Tibial nerve (tissue), 3 donors: ENCODE results near the gene NUFIP2.

Experiments used
- POLR2A ChIP-seq, 2 donors: fragments of 450-650 bp; IDR thresholded peaks; one replicate each; pipeline ENCODE4 v1.6.1; 2017; ENCODE audit warnings: antibody characterized with exemption in 2 of 2, mild to moderate bottlenecking in 2 of 2, moderate library complexity in 2 of 2
- TF ChIP-seq, protein P1 (sequence below), 5 experiments: fragments of 200-600 bp in 3 of 5; fragments of 450-650 bp in 2 of 5; sonication (generic) in 3 of 5; IDR thresholded peaks; one replicate each; pipeline ENCODE4 v1.5.1; 2016 to 2019; ENCODE audit warnings: antibody characterized with exemption in 5 of 5, mild to moderate bottlenecking in 3 of 5, moderate library complexity in 2 of 5

DNA sequence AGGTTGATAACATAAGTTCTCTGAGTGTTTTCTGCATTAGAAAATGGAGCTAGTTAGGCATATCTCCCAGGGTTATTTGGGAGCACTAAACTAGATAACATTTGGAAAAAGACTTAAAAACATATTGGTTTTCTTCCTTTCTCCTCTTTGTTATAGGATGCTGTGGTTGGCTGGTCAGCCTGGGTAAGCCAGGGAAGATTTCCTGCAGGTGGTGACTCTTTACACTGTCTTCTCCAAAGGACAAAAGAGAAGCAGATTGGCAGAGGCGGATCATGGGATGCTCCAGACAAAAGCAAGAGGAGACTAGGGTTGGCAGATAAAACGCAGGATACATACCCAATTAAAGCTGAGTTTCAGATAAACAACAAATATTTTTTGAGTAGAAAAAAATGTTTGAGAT, 53.5 kb downstream of the NUFIP2 start:
- TF ChIP-seq, protein P1, sequence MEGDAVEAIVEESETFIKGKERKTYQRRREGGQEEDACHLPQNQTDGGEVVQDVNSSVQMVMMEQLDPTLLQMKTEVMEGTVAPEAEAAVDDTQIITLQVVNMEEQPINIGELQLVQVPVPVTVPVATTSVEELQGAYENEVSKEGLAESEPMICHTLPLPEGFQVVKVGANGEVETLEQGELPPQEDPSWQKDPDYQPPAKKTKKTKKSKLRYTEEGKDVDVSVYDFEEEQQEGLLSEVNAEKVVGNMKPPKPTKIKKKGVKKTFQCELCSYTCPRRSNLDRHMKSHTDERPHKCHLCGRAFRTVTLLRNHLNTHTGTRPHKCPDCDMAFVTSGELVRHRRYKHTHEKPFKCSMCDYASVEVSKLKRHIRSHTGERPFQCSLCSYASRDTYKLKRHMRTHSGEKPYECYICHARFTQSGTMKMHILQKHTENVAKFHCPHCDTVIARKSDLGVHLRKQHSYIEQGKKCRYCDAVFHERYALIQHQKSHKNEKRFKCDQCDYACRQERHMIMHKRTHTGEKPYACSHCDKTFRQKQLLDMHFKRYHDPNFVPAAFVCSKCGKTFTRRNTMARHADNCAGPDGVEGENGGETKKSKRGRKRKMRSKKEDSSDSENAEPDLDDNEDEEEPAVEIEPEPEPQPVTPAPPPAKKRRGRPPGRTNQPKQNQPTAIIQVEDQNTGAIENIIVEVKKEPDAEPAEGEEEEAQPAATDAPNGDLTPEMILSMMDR (IDR thresholded peaks at IDR 0.05) = no peak
- TF ChIP-seq POLR2A (IDR thresholded peaks at IDR 0.05) = no peak
